Prostate gland (tissue), 2 donors: ENCODE measurements around the gene SEMA6B. TPM values are rescaled to one million over a fixed set of nuclear protein-coding genes. Genes with fewer than 3 reads are reported as not detected.

Source experiments
- DNase-seq: peaks from one replicate; pipeline ENCODE4 v3.0.0-alpha.2; 2019; ENCODE audit warnings: low spot score
- H3K27ac ChIP-seq, 2 donors: fragments of 200-600 bp; sonication (generic); 2 replicates each; pipeline ENCODE4 v1.5.1; 2017 to 2019
- H3K27me3 ChIP-seq: fragments of 200-600 bp; sonication (generic); replicated peaks from 2 replicates; pipeline ENCODE4 v1.5.1; 2019; ENCODE audit not compliant: insufficient read depth
- H3K36me3 ChIP-seq, 2 donors: fragments of 200-600 bp; sonication (generic); 1 replicate in 1 of 2; 2 replicates in 1 of 2; pipeline versions ENCODE4 v1.5.1 to v1.8.1; 2017 to 2019
- H3K4me1 ChIP-seq: fragments of 200-600 bp; sonication (generic); replicated peaks from 2 replicates; pipeline ENCODE4 v1.5.1; 2019
- H3K4me3 ChIP-seq, 2 donors: fragments of 200-600 bp; sonication (generic); 2 replicates each; pipeline ENCODE4 v1.5.1; 2017 to 2019
- H3K9me3 ChIP-seq: fragments of 200-600 bp; sonication (generic); 2 replicates; pipeline ENCODE4 v1.5.1; 2017
- CTCF ChIP-seq, 4 experiments: fragments of 200-600 bp in 2 of 4; fragments of 450-650 bp in 2 of 4; sonication (generic) in 2 of 4; IDR thresholded peaks; 1 replicate in 3 of 4; 2 replicates in 1 of 4; pipeline ENCODE4 v1.5.1; 2016 to 2019; ENCODE audit warnings: antibody characterized with exemption in 4 of 4, mild to moderate bottlenecking in 2 of 4, moderate library complexity in 2 of 4
- POLR2A ChIP-seq: fragments of 450-650 bp; IDR thresholded peaks from one replicate; pipeline ENCODE4 v1.6.1; 2016; ENCODE audit warnings: antibody characterized with exemption, mild to moderate bottlenecking
- POLR2AphosphoS5 ChIP-seq: sonication (generic); formaldehyde crosslinking; IDR thresholded peaks from one replicate; pipeline ENCODE4 v1.6.1; 2017; ENCODE audit warnings: antibody characterized with exemption
- WGBS: methylation state at CpG from one replicate; pipeline ENCODE4 v1.1.5; 2018; 5-methylcytosine and 5-hydroxymethylcytosine counted together
- intact Hi-C: fragments of 100-400 bp; cut with DNase I; formaldehyde crosslinking; loops from one replicate; pipeline ENCODE4 v1.14.2; 2022
- total RNA-seq, 2 donors: library from RNA; depleted of rRNA; stranded (reverse); fragments of >200 nt; gene quantifications; one replicate each; pipeline ENCODE4 v1.1.0, GENCODE V29; 2016

Gene SEMA6B
- total RNA-seq, 2 donors from 2014 or later = 4.3 to 7.8 TPM

GRCh38 chr19:4541114-4541805 lies 18.2 kb downstream of the SEMA6B start:
- no peak for DNase-seq
- Histone ChIP-seq H3K4me3 (no peak overlapping the region), H3K36me3 (no peaks in the 10 kb centered on the region), H3K4me1 (no peaks in the 10 kb centered on the region), H3K27me3 (no peaks in the 10 kb centered on the region), H3K9me3 (no peaks in the 10 kb centered on the region), H3K27ac (no peak overlapping the region)
- TF ChIP-seq CTCF (IDR thresholded peaks at IDR 0.05) (no peak), POLR2A (no peak), POLR2AphosphoS5 (no peak)
- intact Hi-C loops = no loop called here
- WGBS = 79% methylated on average over 12 of the region's 12 CpGs

- no peak within 1 kb of the TSS for H3K27ac ChIP-seq
Observed at GRCh38 chr19:4539693-4540581, 19.5 kb downstream of the SEMA6B start, which contains the start of gene LRG1. Gene LRG1, minus strand, starts transcription at chr19:4540036. Its CDS starts 23 bp downstream, at chr19:4540013.

GRCh38 chr19:4539169-4539692 lies 20.3 kb downstream of the SEMA6B start:
- Histone ChIP-seq H3K36me3 (no peaks in the 10 kb centered on the region), H3K4me3 (no peak overlapping the region), H3K4me1 (no peaks in the 10 kb centered on the region), H3K9me3 (no peaks in the 10 kb centered on the region), H3K27me3 (no peaks in the 10 kb centered on the region), H3K27ac (no peak overlapping the region)
- WGBS = 86% methylated on average over 3 of the region's 3 CpGs
- DNase-seq = no peak
- intact Hi-C loops = no loop called here
- TF ChIP-seq POLR2AphosphoS5 (no peak), CTCF (IDR thresholded peaks at IDR 0.05) (no peak), POLR2A (no peak)

More at GRCh38 chr19:4539693-4540581, 19.5 kb downstream of the SEMA6B start, which contains the start of gene LRG1:
- no peak within 1 kb of the TSS for H3K4me3 ChIP-seq
- TF ChIP-seq POLR2A = peak; percentile 91
- no peak for TF ChIP-seq CTCF (IDR thresholded peaks at IDR 0.05)
- TF ChIP-seq POLR2AphosphoS5 = peak; percentile 76
- H3K36me3 ChIP-seq = no peaks in the 10 kb centered on the region
- intact Hi-C loops = no loop called here
- H3K9me3 ChIP-seq = no peaks in the 10 kb centered on the region
- peak; percentile 37 for DNase-seq
- H3K4me1 ChIP-seq = no peaks in the 10 kb centered on the region
- WGBS = 64% methylated on average over 14 of the region's 14 CpGs
- no peaks in the 10 kb centered on the region for H3K27me3 ChIP-seq

- intact Hi-C loops = no loop called here
- DNase-seq = no peak
- H3K27me3 ChIP-seq = no peaks in the 10 kb centered on the region
- no peaks in the 10 kb centered on the region for H3K4me1 ChIP-seq
- H3K4me3 ChIP-seq = no peak overlapping the region
- H3K27ac ChIP-seq = no peak overlapping the region
- WGBS = 87% methylated on average over 13 of the region's 13 CpGs
- H3K36me3 ChIP-seq = no peaks in the 10 kb centered on the region
- H3K9me3 ChIP-seq = no peaks in the 10 kb centered on the region
- TF ChIP-seq POLR2AphosphoS5 = no peak
- TF ChIP-seq CTCF (IDR thresholded peaks at IDR 0.05) = no peak
Observed at GRCh38 chr19:4538601-4538954, 20.9 kb downstream of the SEMA6B start.
